HFFc6 (cell line): Measurements from ENCODE around the gene C1GALT1C1L. TPM values are rescaled to one million over a fixed set of nuclear protein-coding genes. Genes with fewer than 3 reads are reported as not detected.
"Not testable (repeated sequence)": the region's sequence is repeated elsewhere in the genome, so short reads cannot be mapped to it uniquely, and the experiment has no call there.

Experiments used
- DNase-seq: peaks from one replicate; pipeline ENCODE4 v3.0.0-alpha.2; 2018
- H3K27ac Mint-ChIP-seq: 2 replicates; pipeline ENCODE4 v1.8.0; 2020; ENCODE audit warnings: mild to moderate bottlenecking, mixed read lengths
- H3K27me3 Mint-ChIP-seq: 2 replicates; pipeline ENCODE4 v1.8.0; 2021; ENCODE audit warnings: mild to moderate bottlenecking, moderate library complexity, mixed read lengths; ENCODE audit not compliant: insufficient read depth
- H3K36me3 Mint-ChIP-seq: 2 replicates; pipeline ENCODE4 v1.8.0; 2021; ENCODE audit warnings: low read depth, mixed read lengths
- H3K4me1 Mint-ChIP-seq: 2 replicates; pipeline ENCODE4 v1.8.0; 2020; ENCODE audit warnings: low read depth, mixed read lengths
- H3K4me3 Mint-ChIP-seq: 2 replicates; pipeline ENCODE4 v1.8.0; 2020; ENCODE audit warnings: mild to moderate bottlenecking, moderate library complexity, mixed read lengths
- H3K9me3 Mint-ChIP-seq: 2 replicates; pipeline ENCODE4 v1.8.0; 2020; ENCODE audit warnings: mild to moderate bottlenecking, mixed read lengths
- total RNA-seq, 6 experiments: library from RNA; stranded (reverse); fragmentation: NEBNext Ultra II Directional; extraction: Animal tissue kit (Norgen Biotek cat#: 25700); gene quantifications; 2 replicates in 1 of 6; 3 replicates in 5 of 6; pipeline ENCODE4 v1.2.3, GENCODE V29; 2021
- TF ChIP-seq, protein P1 (sequence below): fragments of 200-600 bp; sonication (generic); IDR thresholded peaks from 2 replicates; pipeline ENCODE4 v1.5.0; 2021; ENCODE audit warnings: antibody characterized with exemption, mild to moderate bottlenecking

C1GALT1C1L gene
- total RNA-seq, 6 experiments from 2014 or later: not detected

DNA sequence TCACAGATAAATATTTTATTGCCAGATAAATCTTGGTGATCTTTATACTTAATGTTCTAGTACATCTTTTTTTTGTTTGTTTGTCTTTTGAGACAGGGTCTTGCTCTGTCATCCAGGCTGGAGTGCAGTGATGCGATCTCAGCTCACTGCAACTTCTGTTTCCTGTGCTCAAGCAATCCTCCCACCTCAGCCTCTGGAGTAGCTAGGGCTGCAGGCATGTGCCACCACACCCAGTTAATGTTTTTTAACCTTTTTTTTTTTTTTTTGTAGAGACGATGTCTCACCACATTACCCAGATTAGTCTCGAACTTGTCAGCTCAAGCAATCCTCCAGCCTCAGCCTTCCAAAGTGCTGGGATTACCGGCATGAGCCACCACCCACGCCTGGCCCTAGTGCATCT, 9.1 kb upstream of the C1GALT1C1L start:
- H3K4me1 Mint-ChIP-seq: no peaks in the 10 kb centered on the region
- H3K4me3 Mint-ChIP-seq: no peak overlapping the region
- no peaks in the 10 kb centered on the region for H3K9me3 Mint-ChIP-seq
- no peaks in the 10 kb centered on the region for H3K36me3 Mint-ChIP-seq
- H3K27ac Mint-ChIP-seq: no peak overlapping the region
- TF ChIP-seq, protein P1, sequence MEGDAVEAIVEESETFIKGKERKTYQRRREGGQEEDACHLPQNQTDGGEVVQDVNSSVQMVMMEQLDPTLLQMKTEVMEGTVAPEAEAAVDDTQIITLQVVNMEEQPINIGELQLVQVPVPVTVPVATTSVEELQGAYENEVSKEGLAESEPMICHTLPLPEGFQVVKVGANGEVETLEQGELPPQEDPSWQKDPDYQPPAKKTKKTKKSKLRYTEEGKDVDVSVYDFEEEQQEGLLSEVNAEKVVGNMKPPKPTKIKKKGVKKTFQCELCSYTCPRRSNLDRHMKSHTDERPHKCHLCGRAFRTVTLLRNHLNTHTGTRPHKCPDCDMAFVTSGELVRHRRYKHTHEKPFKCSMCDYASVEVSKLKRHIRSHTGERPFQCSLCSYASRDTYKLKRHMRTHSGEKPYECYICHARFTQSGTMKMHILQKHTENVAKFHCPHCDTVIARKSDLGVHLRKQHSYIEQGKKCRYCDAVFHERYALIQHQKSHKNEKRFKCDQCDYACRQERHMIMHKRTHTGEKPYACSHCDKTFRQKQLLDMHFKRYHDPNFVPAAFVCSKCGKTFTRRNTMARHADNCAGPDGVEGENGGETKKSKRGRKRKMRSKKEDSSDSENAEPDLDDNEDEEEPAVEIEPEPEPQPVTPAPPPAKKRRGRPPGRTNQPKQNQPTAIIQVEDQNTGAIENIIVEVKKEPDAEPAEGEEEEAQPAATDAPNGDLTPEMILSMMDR: no peak
- peaks cover 13% of the 10 kb centered on the region for H3K27me3 Mint-ChIP-seq
- DNase-seq: no peak

DNA sequence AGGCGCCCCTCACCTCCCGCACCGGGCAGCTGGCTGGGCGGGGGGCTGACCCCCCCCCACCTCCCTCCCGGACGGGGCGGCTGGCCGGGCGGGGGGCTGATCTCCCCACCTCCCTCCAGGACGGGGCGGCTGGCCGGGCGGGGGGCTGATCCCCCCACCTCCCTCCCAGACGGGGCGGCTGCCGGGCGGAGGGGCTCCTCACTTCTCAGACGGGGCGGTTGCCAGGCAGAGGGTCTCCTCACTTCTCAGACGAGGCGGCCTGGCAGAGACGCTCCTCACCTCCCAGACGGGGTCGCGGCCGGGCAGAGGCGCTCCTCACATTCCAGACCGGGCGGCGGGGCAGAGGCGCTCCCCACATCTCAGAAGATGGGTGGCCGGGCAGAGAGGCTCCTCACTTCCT, 1.6 kb upstream of the C1GALT1C1L start:
- not testable (repeated sequence) for H3K36me3 Mint-ChIP-seq, H3K9me3 Mint-ChIP-seq, H3K4me1 Mint-ChIP-seq, H3K27ac Mint-ChIP-seq, H3K4me3 Mint-ChIP-seq, H3K27me3 Mint-ChIP-seq, DNase-seq

DNA sequence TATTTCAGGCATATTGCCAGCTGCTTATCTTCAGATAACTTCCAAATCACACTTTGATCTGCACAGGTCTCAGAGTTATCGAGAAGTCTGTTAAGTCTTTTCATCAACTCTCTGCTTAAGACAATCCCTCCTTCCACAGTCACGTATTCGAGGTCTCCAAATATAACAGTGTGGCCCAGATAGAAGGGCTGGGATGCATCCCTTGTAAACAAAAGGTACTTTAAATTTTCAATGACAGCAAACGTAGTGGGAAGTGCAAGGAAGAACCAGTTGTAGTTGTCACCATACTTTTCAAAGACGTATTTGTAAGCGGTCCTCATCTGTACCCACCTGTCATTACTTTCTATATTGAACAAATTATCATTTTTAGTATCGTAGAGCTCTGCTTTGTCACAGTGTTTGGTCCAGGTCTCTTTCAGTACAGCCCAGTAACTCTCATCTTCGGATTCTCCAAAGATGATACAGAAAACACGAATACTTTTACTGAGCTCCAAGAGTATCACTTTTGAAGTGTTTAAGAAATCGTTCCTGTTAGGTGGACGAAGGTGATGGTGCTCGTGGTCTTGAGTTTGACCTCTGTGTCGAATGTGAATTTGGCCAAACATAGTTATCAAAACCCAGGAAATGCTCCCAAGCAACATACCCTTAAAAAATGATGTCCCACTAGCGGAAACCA, 445 bp downstream of the C1GALT1C1L start:
- no peak for DNase-seq
- H3K27me3 Mint-ChIP-seq: peaks cover 2% of the 10 kb centered on the region
- TF ChIP-seq, protein P1: no peak
- peaks cover 8% of the 10 kb centered on the region for H3K4me1 Mint-ChIP-seq
- no peak overlapping the region for H3K27ac Mint-ChIP-seq
- H3K9me3 Mint-ChIP-seq: no peaks in the 10 kb centered on the region
- H3K4me3 Mint-ChIP-seq: no peak overlapping the region
- H3K36me3 Mint-ChIP-seq: no peaks in the 10 kb centered on the region

DNA sequence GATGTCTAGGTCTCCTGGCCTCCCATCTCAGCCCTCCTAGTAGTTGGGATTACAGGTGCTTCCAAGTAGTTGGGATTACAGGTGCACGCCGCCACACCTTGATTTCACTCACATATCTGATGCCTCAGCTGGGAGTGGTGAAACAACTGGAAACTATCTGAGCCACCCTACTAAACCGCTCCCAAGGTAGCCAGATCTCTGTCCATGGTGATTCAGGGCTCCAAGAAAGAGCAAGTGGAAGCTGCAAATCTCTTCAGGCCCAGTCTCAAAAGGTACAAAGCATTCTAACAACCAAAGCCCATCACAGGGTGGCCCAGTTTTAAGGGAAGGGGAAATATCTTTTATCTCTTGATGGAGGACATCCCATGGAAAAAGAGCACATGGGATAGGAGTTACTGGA, 19.0 kb downstream of the C1GALT1C1L start:
- H3K4me1 Mint-ChIP-seq: no peaks in the 10 kb centered on the region
- no peaks in the 10 kb centered on the region; the same call in none of the 2 replicates for H3K27me3 Mint-ChIP-seq
- no peak overlapping the region for H3K27ac Mint-ChIP-seq
- H3K36me3 Mint-ChIP-seq: no peaks in the 10 kb centered on the region
- no peaks in the 10 kb centered on the region for H3K9me3 Mint-ChIP-seq
- H3K4me3 Mint-ChIP-seq: no peak overlapping the region
- TF ChIP-seq, protein P1: no peak
- no peak for DNase-seq

DNA sequence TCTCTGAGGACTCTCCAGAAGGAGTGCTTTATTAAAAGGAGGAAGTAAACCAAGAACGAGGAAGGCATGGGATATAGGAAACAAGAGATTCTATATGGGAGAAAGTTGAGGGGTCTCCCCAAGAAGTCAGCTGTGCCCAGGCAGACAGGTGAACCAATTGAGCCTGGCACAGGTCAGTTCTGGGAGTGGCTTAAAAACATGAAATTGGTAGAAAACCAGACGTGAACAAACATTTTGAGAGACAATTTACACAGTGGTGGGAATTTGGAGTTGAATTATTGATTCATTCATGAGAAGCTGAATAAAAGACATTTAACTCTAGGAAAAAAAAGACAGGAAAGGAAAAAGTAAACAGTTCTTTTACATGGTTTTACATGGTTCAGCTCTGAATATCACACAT, 22.7 kb downstream of the C1GALT1C1L start:
- Mint-ChIP-seq H3K27ac (no peak overlapping the region), H3K4me3 (no peak overlapping the region), H3K27me3 (no peaks in the 10 kb centered on the region; the same call in none of the 2 replicates), H3K9me3 (no peaks in the 10 kb centered on the region), H3K36me3 (no peaks in the 10 kb centered on the region), H3K4me1 (0 out of 2 replicates have a peak, but pooled peaks cover 5% of the 10 kb centered on the region)
- DNase-seq: no peak
- TF ChIP-seq, protein P1: no peak

DNA sequence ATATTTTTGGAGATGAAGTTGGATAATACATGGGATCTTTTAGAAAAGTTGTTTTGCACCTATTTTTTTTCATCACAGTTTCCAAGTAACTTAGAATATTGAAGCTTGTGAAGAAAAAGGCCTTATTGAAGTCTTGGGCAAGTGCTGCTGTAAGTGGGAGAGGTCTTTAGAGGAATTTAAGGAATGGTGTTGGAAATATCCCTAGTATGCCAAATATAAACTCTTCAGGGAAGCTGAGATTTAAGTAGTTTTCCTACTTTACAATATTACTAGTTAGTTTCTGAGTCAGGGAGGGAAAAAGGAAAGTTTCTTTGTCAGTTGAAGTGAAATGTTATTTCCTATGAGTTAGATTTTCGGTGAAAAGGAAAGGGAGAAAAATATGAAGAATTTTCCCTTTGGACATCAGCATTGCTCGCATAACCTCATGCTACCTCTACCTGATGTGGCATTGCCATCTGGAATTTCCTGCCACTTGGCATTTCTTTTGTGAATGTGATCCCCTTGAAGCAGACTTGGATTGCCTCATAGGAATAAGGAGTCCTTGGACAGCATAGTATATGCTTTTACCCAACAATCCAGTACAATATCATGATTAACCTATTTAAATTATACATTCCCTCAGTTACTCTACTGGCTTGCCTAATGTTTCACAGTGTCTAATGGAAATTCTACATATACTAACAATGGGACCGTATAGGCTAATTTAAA, 27.1 kb downstream of the C1GALT1C1L start:
- H3K27ac Mint-ChIP-seq: no peak overlapping the region

More for the DNA sequence above, 27.1 kb downstream of the C1GALT1C1L start:
- Mint-ChIP-seq H3K4me1 (0 out of 2 replicates have a peak, but pooled peaks cover 5% of the 10 kb centered on the region), H3K27me3 (no peaks in the 10 kb centered on the region; the same call in none of the 2 replicates), H3K36me3 (no peaks in the 10 kb centered on the region), H3K9me3 (no peaks in the 10 kb centered on the region), H3K4me3 (no peak overlapping the region)
- TF ChIP-seq, protein P1: no peak
- no peak for DNase-seq
